H9 (cell line): ENCODE measurements around the gene TLR5. TPM values are rescaled to one million over a fixed set of nuclear protein-coding genes. Genes with fewer than 3 reads are reported as not detected.

Experiments
- DNase-seq: peaks from one replicate; pipeline ENCODE4 v3.0.0-alpha.2; 2017
- H2AFZ ChIP-seq: one replicate; pipeline ENCODE4 v1.6.1; 2013; ENCODE audit warnings: mild to moderate bottlenecking, low read length, control low read depth, moderate library complexity
- H2AK5ac ChIP-seq: 2 replicates; pipeline ENCODE4 v1.6.1; 2013; ENCODE audit warnings: low read length, control low read depth, mixed read lengths; ENCODE audit not compliant: insufficient read length
- H2BK120ac ChIP-seq: one replicate; pipeline ENCODE4 v1.6.1; 2013; ENCODE audit warnings: low read depth, mild to moderate bottlenecking, low read length, control low read depth, inconsistent platforms; ENCODE audit not compliant: poor library complexity, severe bottlenecking
- H2BK12ac ChIP-seq: 2 replicates; pipeline ENCODE4 v1.6.1; 2013; ENCODE audit warnings: low read length, control low read depth, mixed read lengths, low read depth; ENCODE audit not compliant: insufficient read length
- H2BK15ac ChIP-seq: 2 replicates; pipeline ENCODE4 v1.6.1; 2013; ENCODE audit warnings: low read depth, low read length, control low read depth
- H2BK20ac ChIP-seq: one replicate; pipeline ENCODE4 v1.6.1; 2013; ENCODE audit warnings: low read depth, mild to moderate bottlenecking, low read length, control low read depth, inconsistent platforms; ENCODE audit not compliant: poor library complexity, severe bottlenecking
- H2BK5ac ChIP-seq: 2 replicates; pipeline ENCODE4 v1.6.1; 2013; ENCODE audit warnings: low read length, control low read depth, mixed read lengths; ENCODE audit not compliant: insufficient read length
- H3K14ac ChIP-seq: 2 replicates; pipeline ENCODE4 v1.6.1; 2013; ENCODE audit warnings: low read length, control low read depth; ENCODE audit not compliant: insufficient read depth
- H3K18ac ChIP-seq: 2 replicates; pipeline ENCODE4 v1.6.1; 2013; ENCODE audit warnings: low read depth, mild to moderate bottlenecking, mixed read lengths, low read length, control low read depth; ENCODE audit not compliant: insufficient read length
- H3K23ac ChIP-seq: 2 replicates; pipeline ENCODE4 v1.6.1; 2013; ENCODE audit warnings: low read length, control low read depth, mixed read lengths, low read depth; ENCODE audit not compliant: insufficient read length
- H3K23me2 ChIP-seq: 2 replicates; pipeline ENCODE4 v1.6.1; 2013; ENCODE audit warnings: low read depth, mild to moderate bottlenecking, mixed read lengths, low read length, control low read depth; ENCODE audit not compliant: insufficient read length, poor library complexity, severe bottlenecking
- H3K27ac ChIP-seq: 2 replicates; pipeline ENCODE4 v1.5.1; 2013; ENCODE audit warnings: low read length, control low read depth, mixed read lengths, low read depth; ENCODE audit not compliant: insufficient read length
- H3K27me3 ChIP-seq: 2 replicates; pipeline ENCODE4 v1.6.1; 2013; ENCODE audit warnings: low read length, control low read depth, inconsistent platforms; ENCODE audit not compliant: insufficient read depth
- H3K4ac ChIP-seq: 2 replicates; pipeline ENCODE4 v1.6.1; 2013; ENCODE audit warnings: low read depth, mild to moderate bottlenecking, control low read depth, inconsistent platforms, low read length, moderate library complexity
- H3K4me1 ChIP-seq: 2 replicates; pipeline ENCODE4 v1.6.1; 2013; ENCODE audit warnings: low read length, control low read depth, inconsistent platforms; ENCODE audit not compliant: insufficient read depth
- H3K4me2 ChIP-seq: 2 replicates; pipeline ENCODE4 v1.6.1; 2013; ENCODE audit warnings: low read length, control low read depth, mixed read lengths; ENCODE audit not compliant: insufficient read length, insufficient read depth
- H3K56ac ChIP-seq: 2 replicates; pipeline ENCODE4 v1.6.1; 2013; ENCODE audit warnings: low read depth, mild to moderate bottlenecking, mixed read lengths, low read length, control low read depth; ENCODE audit not compliant: insufficient read length
- H3K79me1 ChIP-seq: 2 replicates; pipeline ENCODE4 v1.6.1; 2013; ENCODE audit warnings: low read depth, mild to moderate bottlenecking, moderate library complexity, low read length, control low read depth, inconsistent platforms; ENCODE audit not compliant: insufficient read depth, poor library complexity, severe bottlenecking
- H3K79me2 ChIP-seq: 2 replicates; pipeline ENCODE4 v1.6.1; 2013; ENCODE audit warnings: low read length, control low read depth, inconsistent platforms; ENCODE audit not compliant: insufficient read depth
- H3K9ac ChIP-seq: 2 replicates; pipeline ENCODE4 v1.6.1; 2013; ENCODE audit warnings: low read length, control low read depth, mixed read lengths; ENCODE audit not compliant: insufficient read length; ENCODE audit errors: extremely low read depth
- H3K9me3 ChIP-seq: one replicate; pipeline ENCODE4 v1.6.1; 2013; ENCODE audit warnings: low read depth, low read length, inconsistent platforms; ENCODE audit not compliant: control insufficient read depth
- H3T11ph ChIP-seq: one replicate; pipeline ENCODE4 v1.6.1; 2013; ENCODE audit warnings: mild to moderate bottlenecking, low read length, control low read depth, inconsistent platforms
- H4K20me1 ChIP-seq: one replicate; pipeline ENCODE4 v1.6.1; 2013; ENCODE audit not compliant: control insufficient read depth, insufficient read length, insufficient read depth
- H4K5ac ChIP-seq: 2 replicates; pipeline ENCODE4 v1.6.1; 2013; ENCODE audit warnings: low read depth, mild to moderate bottlenecking, mixed read lengths, low read length, control low read depth; ENCODE audit not compliant: insufficient read length
- H4K8ac ChIP-seq: replicated peaks from 2 replicates; pipeline ENCODE4 v1.6.1; 2013; ENCODE audit warnings: low read length, control low read depth, mixed read lengths, low read depth; ENCODE audit not compliant: insufficient read length
- H4K91ac ChIP-seq: 2 replicates; pipeline ENCODE4 v1.6.1; 2013; ENCODE audit warnings: low read depth, mild to moderate bottlenecking, moderate library complexity, mixed read lengths, low read length, control low read depth; ENCODE audit not compliant: insufficient read length
- H3K27ac Mint-ChIP-seq, 3 experiments: 2 replicates in 2 of 3; 3 replicates in 1 of 3; pipeline ENCODE4 v1.8.0; 2020 to 2021; ENCODE audit warnings: mixed read lengths in 3 of 3, mild to moderate bottlenecking in 1 of 3, moderate library complexity in 1 of 3
- H3K27me3 Mint-ChIP-seq: 2 replicates; pipeline ENCODE4 v1.8.0; 2021; ENCODE audit warnings: low read depth, mild to moderate bottlenecking, moderate library complexity, mixed read lengths
- H3K36me3 Mint-ChIP-seq, 3 experiments: 2 replicates in 2 of 3; 3 replicates in 1 of 3; pipeline ENCODE4 v1.8.0; 2020 to 2021; ENCODE audit warnings: low read depth in 3 of 3, mixed read lengths in 3 of 3; ENCODE audit not compliant: insufficient read depth in 1 of 3
- H3K4me1 Mint-ChIP-seq, 2 experiments: 2 replicates each; pipeline ENCODE4 v1.8.0; 2020; ENCODE audit warnings: mixed read lengths in 2 of 2
- H3K4me3 Mint-ChIP-seq, 2 experiments: 2 replicates in 1 of 2; 3 replicates in 1 of 2; pipeline ENCODE4 v1.8.0; 2020 to 2021; ENCODE audit warnings: mild to moderate bottlenecking in 2 of 2, mixed read lengths in 2 of 2, moderate library complexity in 1 of 2
- H3K9me3 Mint-ChIP-seq, 2 experiments: 2 replicates in 1 of 2; 3 replicates in 1 of 2; pipeline ENCODE4 v1.8.0; 2020; ENCODE audit warnings: mild to moderate bottlenecking in 2 of 2, mixed read lengths in 2 of 2, moderate library complexity in 1 of 2
- CTCF ChIP-seq: fragments of 200-600 bp; sonication (generic); conservative IDR thresholded peaks from 3 replicates; pipeline ENCODE4 v1.8.0; 2021; ENCODE audit warnings: antibody characterized with exemption, mild to moderate bottlenecking
- WGBS: extraction: QIAGEN DNeasy Blood & Tissue Kit; methylation state at CpG from one replicate; pipeline ENCODE4 v1.1.7; 2013; ENCODE audit warnings: missing lambda C conversion rate, low lambda C conversion rate, mixed read lengths; ENCODE audit not compliant: insufficient read length; ENCODE audit errors: extremely low coverage; 5-methylcytosine and 5-hydroxymethylcytosine counted together
- total RNA-seq: library from RNA; stranded (reverse); gene quantifications from 2 replicates; pipeline ENCODE4 v1.2.1, GENCODE V29; 2021

TLR5 gene
- total RNA-seq, 1 experiment from 2014 or later = not detected

- H3K9ac ChIP-seq = no peak overlapping the region
- no peaks in the 10 kb centered on the region for H3K79me2 ChIP-seq
- no peak overlapping the region for H3K23ac ChIP-seq
- no peak overlapping the region for H2BK15ac ChIP-seq
- no peak overlapping the region for H4K8ac ChIP-seq
- no peaks in the 10 kb centered on the region for H3K23me2 ChIP-seq
- no peak overlapping the region for H3K4me2 ChIP-seq
- no peak overlapping the region for H4K5ac ChIP-seq
- no peaks in the 10 kb centered on the region for H3K79me1 ChIP-seq
- H3K27me3 ChIP-seq = no peaks in the 10 kb centered on the region
- no peak overlapping the region for H3K56ac ChIP-seq
- H2BK120ac ChIP-seq = no peak overlapping the region
- H2AFZ ChIP-seq = no peak overlapping the region
- Mint-ChIP-seq H3K4me1 (peaks cover 14 to 17% of the 10 kb centered on the region in 2 experiments), H3K4me3 (no peak overlapping the region), H3K27ac (no peak overlapping the region; a peak in 1 of 7 replicates), H3K9me3 (peaks cover 2 to 5% of the 10 kb centered on the region in 2 experiments; a peak in 2 of 5 replicates), H3K27me3 (peaks cover 42% of the 10 kb centered on the region), H3K36me3 (peaks cover 0 to 4% (median 1%) of the 10 kb centered on the region in 3 experiments; a peak in 3 of 7 replicates)
- H2AK5ac ChIP-seq = no peak overlapping the region
- H3T11ph ChIP-seq = no peak overlapping the region
- no CpG with 5 or more reads among the region's 3 CpGs for WGBS
- no peak overlapping the region for H4K91ac ChIP-seq
- no peaks in the 10 kb centered on the region for H3K9me3 ChIP-seq
- H4K20me1 ChIP-seq = no peaks in the 10 kb centered on the region
- no peak overlapping the region for H3K18ac ChIP-seq
- no peaks in the 10 kb centered on the region for H3K4me1 ChIP-seq
- H2BK12ac ChIP-seq = no peak overlapping the region
- no peak overlapping the region for H2BK5ac ChIP-seq
- TF ChIP-seq CTCF = no peak
- no peak for DNase-seq
- H3K27ac ChIP-seq = no peak overlapping the region
- no peak overlapping the region for H3K4ac ChIP-seq
- no peak overlapping the region for H3K14ac ChIP-seq
- no peak overlapping the region for H2BK20ac ChIP-seq
Observed at GRCh38 chr1:223179280-223179679, 36.2 kb upstream of the TLR5 start.
